ENCODE data around the gene ATAD3A.
"Not testable (repeated sequence)": the region's sequence is repeated elsewhere in the genome, so short reads cannot be mapped to it uniquely, and the experiment has no call there.

- TF ChIP-seq YY1 (IDR thresholded peaks at IDR 0.05; ENCODE audit: insufficient read depth, insufficient read length); SUZ12 (IDR thresholded peaks at IDR 0.05; ENCODE audit: extremely low read depth, insufficient read depth, insufficient read length); ZNF274 (IDR thresholded peaks at IDR 0.05; ENCODE audit: low read depth, low read length): not testable (repeated sequence)
These were observed 31.5 kb upstream of the ATAD3A start for GRCh38 chr1:1480488-1480867.

All from NT2/D1 (cell line).